Breast epithelium (tissue), 3 donors: ENCODE data around the gene PTPRM.

Experiments used
- POLR2A ChIP-seq: fragments of 450-650 bp; IDR thresholded peaks from one replicate; pipeline ENCODE4 v1.6.1; 2016; ENCODE audit warnings: antibody characterized with exemption, mild to moderate bottlenecking, moderate library complexity
- POLR2AphosphoS5 ChIP-seq, 3 donors: sonication (generic); formaldehyde crosslinking; IDR thresholded peaks; one replicate each; pipeline ENCODE4 v1.6.1; 2017; ENCODE audit warnings: antibody characterized with exemption in 3 of 3
- TF ChIP-seq, protein P1 (sequence below), 3 donors: fragments of 450-650 bp; IDR thresholded peaks; one replicate each; pipeline ENCODE4 v1.5.1; 2016 to 2017; ENCODE audit warnings: antibody characterized with exemption in 3 of 3, mild to moderate bottlenecking in 3 of 3, moderate library complexity in 3 of 3

- TF ChIP-seq, protein P1, sequence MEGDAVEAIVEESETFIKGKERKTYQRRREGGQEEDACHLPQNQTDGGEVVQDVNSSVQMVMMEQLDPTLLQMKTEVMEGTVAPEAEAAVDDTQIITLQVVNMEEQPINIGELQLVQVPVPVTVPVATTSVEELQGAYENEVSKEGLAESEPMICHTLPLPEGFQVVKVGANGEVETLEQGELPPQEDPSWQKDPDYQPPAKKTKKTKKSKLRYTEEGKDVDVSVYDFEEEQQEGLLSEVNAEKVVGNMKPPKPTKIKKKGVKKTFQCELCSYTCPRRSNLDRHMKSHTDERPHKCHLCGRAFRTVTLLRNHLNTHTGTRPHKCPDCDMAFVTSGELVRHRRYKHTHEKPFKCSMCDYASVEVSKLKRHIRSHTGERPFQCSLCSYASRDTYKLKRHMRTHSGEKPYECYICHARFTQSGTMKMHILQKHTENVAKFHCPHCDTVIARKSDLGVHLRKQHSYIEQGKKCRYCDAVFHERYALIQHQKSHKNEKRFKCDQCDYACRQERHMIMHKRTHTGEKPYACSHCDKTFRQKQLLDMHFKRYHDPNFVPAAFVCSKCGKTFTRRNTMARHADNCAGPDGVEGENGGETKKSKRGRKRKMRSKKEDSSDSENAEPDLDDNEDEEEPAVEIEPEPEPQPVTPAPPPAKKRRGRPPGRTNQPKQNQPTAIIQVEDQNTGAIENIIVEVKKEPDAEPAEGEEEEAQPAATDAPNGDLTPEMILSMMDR (IDR thresholded peaks at IDR 0.05): no peak
- TF ChIP-seq POLR2A (no peak), POLR2AphosphoS5 (IDR thresholded peaks at IDR 0.05) (no peak)
Observed at GRCh38 chr18:7844017-7844416, 276.9 kb downstream of the PTPRM start.
